ENCODE results near the gene NFIX. TPM values are rescaled to one million over a fixed set of nuclear protein-coding genes. Genes with fewer than 3 reads are reported as not detected.

Gene NFIX
- total and polyA plus RNA-seq, 9 of the 15 experiments (the other 6 are each of a cell fraction or from before 2014, with no cell fraction given), result 0.28 to 26.8 (median 5.4) TPM

DNA sequence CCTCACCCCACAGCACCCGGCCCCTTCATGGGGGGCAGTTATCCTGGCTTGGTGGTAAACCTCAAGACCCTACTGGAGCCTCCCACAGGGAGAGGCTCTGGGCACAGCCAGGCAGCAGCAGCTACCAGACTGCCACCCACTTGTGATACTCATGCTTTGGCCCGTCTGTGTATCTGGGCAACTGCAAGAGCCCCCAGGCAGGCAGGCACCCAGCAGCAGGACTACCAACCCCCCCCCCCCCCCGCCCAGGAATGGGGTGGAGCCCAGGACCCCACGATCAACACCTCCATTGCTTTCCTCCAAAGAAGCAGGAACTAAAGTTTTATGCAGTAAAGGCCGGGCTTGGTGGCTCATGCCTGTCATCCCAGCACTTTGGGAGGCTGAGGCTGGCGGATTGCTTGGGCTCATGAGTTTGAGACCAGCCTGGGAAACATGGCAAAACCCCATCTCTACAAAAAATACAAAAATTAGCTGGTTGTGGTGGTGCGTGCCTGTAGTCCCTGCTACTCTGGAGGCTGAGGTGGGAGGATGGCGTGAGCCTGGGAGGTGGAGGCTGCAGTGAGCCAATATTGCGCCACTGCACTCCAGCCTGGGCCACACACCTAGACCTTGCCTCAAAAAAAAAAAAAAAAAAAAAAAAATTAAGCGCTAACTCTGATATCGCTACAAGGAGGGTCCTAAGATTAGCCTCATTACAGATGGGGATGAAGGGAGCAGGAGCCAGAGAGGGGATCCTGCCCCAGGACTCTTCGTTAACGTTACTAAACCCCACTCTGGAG is 108.5 kb downstream of the NFIX start (continued):
- TF ChIP-seq ZNF551 (CRISPR knock-in tag; IDR thresholded peaks at IDR 0.05), result no peak
- TF ChIP-seq MIER1 (IDR thresholded peaks at IDR 0.05; ENCODE audit: low read depth), result no peak

DNA sequence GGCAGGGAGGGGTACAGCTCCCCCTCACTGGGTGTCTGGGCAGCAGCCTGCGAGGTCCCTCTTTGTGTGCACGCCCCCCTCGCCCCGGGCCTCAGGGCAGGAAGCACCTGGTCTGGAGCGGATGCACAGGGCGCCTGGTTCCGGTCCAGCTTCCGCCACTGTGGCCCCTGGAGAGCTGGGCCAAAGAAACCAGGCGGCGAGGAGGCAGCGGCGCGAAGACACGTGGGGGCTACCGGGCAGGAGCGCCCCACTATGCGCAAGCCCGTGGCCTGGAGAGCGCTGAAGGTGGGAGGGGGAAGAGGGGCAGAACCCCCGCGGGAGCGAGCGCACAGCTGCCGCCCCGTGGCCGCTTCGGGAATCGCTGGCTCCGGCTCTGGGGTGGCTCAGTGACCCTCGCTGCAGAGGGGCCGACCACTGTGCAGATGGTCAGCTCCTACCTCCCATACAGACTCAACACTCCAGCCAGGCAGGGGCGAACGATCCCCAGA is 109.1 kb downstream of the NFIX start:
- Histone ChIP-seq H4K20me1 (replicated peaks; ENCODE audit: control insufficient read depth, insufficient read depth, low read length) (no peaks in the 10 kb centered on the region), H3K36me3 (ENCODE audit: control insufficient read depth, insufficient read depth, low read length) (peaks cover 56% of the 10 kb centered on the region), H3K27me3 (ENCODE audit: control insufficient read depth in 2 of 2, insufficient read depth in 2 of 2, low read length in 2 of 2) (no peaks in the 10 kb centered on the region), H3K27ac (ENCODE audit: extremely low read depth, low read depth, low read length) (peak overlapping the region; percentile 98), H2AFZ (ENCODE audit: low read depth, low read length) (peak overlapping the region; percentile 81), H3K4me2 (ENCODE audit: insufficient read depth, low read length) (peak overlapping the region; percentile 36), H3K4me1 (replicated peaks in 1 of 2; ENCODE audit: control insufficient read depth in 2 of 2, insufficient read depth in 2 of 2, low read length in 2 of 2) (peaks cover 16 to 48% of the 10 kb centered on the region in 2 experiments), H3K9me1 (ENCODE audit: control insufficient read depth, insufficient read depth, low read length) (no peaks in the 10 kb centered on the region), H3K9me3 (replicated peaks; ENCODE audit: control insufficient read depth, insufficient read depth, low read depth, low read length) (no peaks in the 10 kb centered on the region), H3K79me2 (ENCODE audit: control insufficient read depth, insufficient read depth, low read length) (peaks cover 44% of the 10 kb centered on the region), H3K9ac (ENCODE audit: insufficient read depth in 1 of 2, low read depth in 2 of 2, low read length in 2 of 2) (peak overlapping the region; percentile 43 to 78; a peak in 3 of 4 replicates), H3K4me3 (no peak overlapping the region)
- POLR2A ChIA-PET, result interaction anchor here (0.6 to 2.1 kb wide), 7 partner anchors 8 to 83 kb away, joined by 3 to 10 read pairs (median 4); no protein-coding TSS in a partner anchor
- 37% methylated on average over 19 of the region's 33 CpGs for WGBS (ENCODE audit: insufficient coverage, low coverage, missing lambda C conversion rate)
- peak; percentile 35 for FAIRE-seq
- DNase-seq (ENCODE audit: extremely low read depth in 1 of 4, low spot score in 3 of 4), result peak; percentile 67 to 82 (median 76)
- peak; percentile 44 for ATAC-seq
- intact Hi-C loops (cut with micrococcal nuclease) (loop anchor here (10.0 kb wide), 1 partner anchor 130 kb away; no protein-coding TSS in a partner anchor), in situ Hi-C loops (cut with MboI) (no loop called here)
- no TSS peak for BruUV-seq (replicated peaks)
- CTCF ChIA-PET (ENCODE audit: low intra/inter-chr PET ratio), result interaction anchor here (0.5 to 1.3 kb wide), 3 partner anchors 12 to 140 kb away, joined by 3 to 4 read pairs (median 3); partner anchors contain the start of gene TRMT1
- TF ChIP-seq, protein P1, sequence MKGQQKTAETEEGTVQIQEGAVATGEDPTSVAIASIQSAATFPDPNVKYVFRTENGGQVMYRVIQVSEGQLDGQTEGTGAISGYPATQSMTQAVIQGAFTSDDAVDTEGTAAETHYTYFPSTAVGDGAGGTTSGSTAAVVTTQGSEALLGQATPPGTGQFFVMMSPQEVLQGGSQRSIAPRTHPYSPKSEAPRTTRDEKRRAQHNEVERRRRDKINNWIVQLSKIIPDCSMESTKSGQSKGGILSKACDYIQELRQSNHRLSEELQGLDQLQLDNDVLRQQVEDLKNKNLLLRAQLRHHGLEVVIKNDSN (CRISPR knock-in tag; IDR thresholded peaks at IDR 0.05), result peak; percentile 66
- TF ChIP-seq E2F3 (CRISPR knock-in tag; IDR thresholded peaks at IDR 0.05) (peak; percentile 46; the same call in 1 of the 2 replicates), ZFX (CRISPR knock-in tag; IDR thresholded peaks at IDR 0.05) (peak; percentile 42), ZNF764 (CRISPR knock-in tag; IDR thresholded peaks at IDR 0.05; ENCODE audit: low read depth) (no peak), TRIM28 (IDR thresholded peaks at IDR 0.05) (0 out of 2 replicates have a peak, but pooled peaks have one; percentile 12), HDAC1 (IDR thresholded peaks at IDR 0.05) (peak in 1 of 2 experiments; percentile 69; a peak in 2 of 4 replicates), HNRNPK (IDR thresholded peaks at IDR 0.05; ENCODE audit: low read depth, low read length, poor library complexity, severe bottlenecking) (no peak), RB1 (IDR thresholded peaks at IDR 0.05; ENCODE audit: low read depth) (peak; percentile 85), TCF3 (CRISPR knock-in tag; IDR thresholded peaks at IDR 0.05) (no peak)
- TF ChIP-seq, protein P2, sequence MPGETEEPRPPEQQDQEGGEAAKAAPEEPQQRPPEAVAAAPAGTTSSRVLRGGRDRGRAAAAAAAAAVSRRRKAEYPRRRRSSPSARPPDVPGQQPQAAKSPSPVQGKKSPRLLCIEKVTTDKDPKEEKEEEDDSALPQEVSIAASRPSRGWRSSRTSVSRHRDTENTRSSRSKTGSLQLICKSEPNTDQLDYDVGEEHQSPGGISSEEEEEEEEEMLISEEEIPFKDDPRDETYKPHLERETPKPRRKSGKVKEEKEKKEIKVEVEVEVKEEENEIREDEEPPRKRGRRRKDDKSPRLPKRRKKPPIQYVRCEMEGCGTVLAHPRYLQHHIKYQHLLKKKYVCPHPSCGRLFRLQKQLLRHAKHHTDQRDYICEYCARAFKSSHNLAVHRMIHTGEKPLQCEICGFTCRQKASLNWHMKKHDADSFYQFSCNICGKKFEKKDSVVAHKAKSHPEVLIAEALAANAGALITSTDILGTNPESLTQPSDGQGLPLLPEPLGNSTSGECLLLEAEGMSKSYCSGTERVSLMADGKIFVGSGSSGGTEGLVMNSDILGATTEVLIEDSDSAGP (CRISPR knock-in tag; IDR thresholded peaks at IDR 0.05), result 0 out of 2 replicates have a peak, but pooled peaks have one; percentile 65
- TF ChIP-seq, protein P3, sequence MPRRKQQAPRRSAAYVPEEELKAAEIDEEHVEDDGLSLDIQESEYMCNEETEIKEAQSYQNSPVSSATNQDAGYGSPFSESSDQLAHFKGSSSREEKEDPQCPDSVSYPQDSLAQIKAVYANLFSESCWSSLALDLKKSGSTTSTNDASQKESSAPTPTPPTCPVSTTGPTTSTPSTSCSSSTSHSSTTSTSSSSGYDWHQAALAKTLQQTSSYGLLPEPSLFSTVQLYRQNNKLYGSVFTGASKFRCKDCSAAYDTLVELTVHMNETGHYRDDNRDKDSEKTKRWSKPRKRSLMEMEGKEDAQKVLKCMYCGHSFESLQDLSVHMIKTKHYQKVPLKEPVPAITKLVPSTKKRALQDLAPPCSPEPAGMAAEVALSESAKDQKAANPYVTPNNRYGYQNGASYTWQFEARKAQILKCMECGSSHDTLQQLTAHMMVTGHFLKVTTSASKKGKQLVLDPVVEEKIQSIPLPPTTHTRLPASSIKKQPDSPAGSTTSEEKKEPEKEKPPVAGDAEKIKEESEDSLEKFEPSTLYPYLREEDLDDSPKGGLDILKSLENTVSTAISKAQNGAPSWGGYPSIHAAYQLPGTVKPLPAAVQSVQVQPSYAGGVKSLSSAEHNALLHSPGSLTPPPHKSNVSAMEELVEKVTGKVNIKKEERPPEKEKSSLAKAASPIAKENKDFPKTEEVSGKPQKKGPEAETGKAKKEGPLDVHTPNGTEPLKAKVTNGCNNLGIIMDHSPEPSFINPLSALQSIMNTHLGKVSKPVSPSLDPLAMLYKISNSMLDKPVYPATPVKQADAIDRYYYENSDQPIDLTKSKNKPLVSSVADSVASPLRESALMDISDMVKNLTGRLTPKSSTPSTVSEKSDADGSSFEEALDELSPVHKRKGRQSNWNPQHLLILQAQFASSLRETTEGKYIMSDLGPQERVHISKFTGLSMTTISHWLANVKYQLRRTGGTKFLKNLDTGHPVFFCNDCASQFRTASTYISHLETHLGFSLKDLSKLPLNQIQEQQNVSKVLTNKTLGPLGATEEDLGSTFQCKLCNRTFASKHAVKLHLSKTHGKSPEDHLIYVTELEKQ (CRISPR knock-in tag; IDR thresholded peaks at IDR 0.05), result 0 out of 2 replicates have a peak, but pooled peaks have one; percentile 29
